Thoracic aorta (tissue), 2 donors: ENCODE data around the gene EMILIN2. TPM values are rescaled to one million over a fixed set of nuclear protein-coding genes. Genes with fewer than 3 reads are reported as not detected.

Experiments
- ATAC-seq: fragments of 150-250 bp; one replicate; pipeline ENCODE4 v1.8.0; 2017; ENCODE audit warnings: low read depth; ENCODE audit not compliant: insufficient number of reproducible peaks, low FRiP score
- DNase-seq: peaks from one replicate; pipeline ENCODE4 v3.0.0-alpha.2; 2020; ENCODE audit warnings: low spot score
- H3K27ac ChIP-seq, 2 donors: fragments of 200-600 bp; sonication (generic); 1 replicate in 1 of 2; 2 replicates in 1 of 2; pipeline ENCODE4 v1.5.1; 2016; ENCODE audit warnings: mild to moderate bottlenecking in 2 of 2, moderate library complexity in 2 of 2
- H3K27me3 ChIP-seq: fragments of 200-600 bp; sonication (generic); replicated peaks from 2 replicates; pipeline ENCODE4 v1.6.0; 2016; ENCODE audit warnings: mild to moderate bottlenecking; ENCODE audit not compliant: insufficient read depth
- H3K36me3 ChIP-seq: fragments of 200-600 bp; sonication (generic); one replicate; pipeline ENCODE4 v1.5.1; 2016
- H3K4me1 ChIP-seq, 2 donors: fragments of 200-600 bp; sonication (generic); 1 replicate in 1 of 2; 2 replicates in 1 of 2; pipeline versions ENCODE4 v1.5.1 to v1.6.0; 2016; ENCODE audit warnings: low read depth in 2 of 2, mild to moderate bottlenecking in 1 of 2; ENCODE audit not compliant: control insufficient read depth in 1 of 2
- H3K4me3 ChIP-seq: fragments of 200-600 bp; sonication (generic); 2 replicates; pipeline ENCODE4 v1.5.1; 2016; ENCODE audit warnings: mild to moderate bottlenecking
- H3K9me3 ChIP-seq: fragments of 200-600 bp; sonication (generic); 2 replicates; pipeline ENCODE4 v1.5.1; 2016
- CTCF ChIP-seq: fragments of 200-600 bp; sonication (generic); IDR thresholded peaks from one replicate; pipeline ENCODE4 v1.5.1; 2019; ENCODE audit warnings: antibody characterized with exemption
- total RNA-seq, 2 donors: library from RNA; depleted of rRNA; stranded (reverse); fragments of >200 nt; gene quantifications; one replicate each; pipeline versions ENCODE4 v1.1.0 to v1.2.3, GENCODE V29; 2016

The EMILIN2 gene
- total RNA-seq, 2 donors from 2014 or later = 22.6 to 27.4 TPM

GRCh38 chr18:2927745-2928144 is 80.9 kb downstream of the EMILIN2 start:
- H3K4me3 ChIP-seq = no peak overlapping the region
- H3K36me3 ChIP-seq = peaks cover 55% of the 10 kb centered on the region
- DNase-seq (no peak), ATAC-seq (no peak)
- no peaks in the 10 kb centered on the region for H3K9me3 ChIP-seq
- H3K27me3 ChIP-seq = no peaks in the 10 kb centered on the region
- H3K27ac ChIP-seq = no peak overlapping the region
- no peak for TF ChIP-seq CTCF
- H3K4me1 ChIP-seq = peaks cover 2 to 8% of the 10 kb centered on the region in 2 donors

- Histone ChIP-seq H3K4me1 (peaks cover 17% of the 10 kb centered on the region in 2 donors), H3K36me3 (peaks cover 32% of the 10 kb centered on the region), H3K27ac (no peak overlapping the region), H3K9me3 (no peaks in the 10 kb centered on the region), H3K27me3 (no peaks in the 10 kb centered on the region), H3K4me3 (no peak overlapping the region)
- no peak for DNase-seq
- no peak for ATAC-seq
- peak; percentile 79 for TF ChIP-seq CTCF
These were observed 85.7 kb downstream of the EMILIN2 start for GRCh38 chr18:2932247-2933181.

GRCh38 chr18:2933995-2934394 is 87.2 kb downstream of the EMILIN2 start:
- Histone ChIP-seq H3K4me3 (no peak overlapping the region), H3K27me3 (no peaks in the 10 kb centered on the region), H3K9me3 (no peaks in the 10 kb centered on the region), H3K4me1 (peaks cover 17% of the 10 kb centered on the region in 2 donors), H3K36me3 (peaks cover 38% of the 10 kb centered on the region), H3K27ac (no peak overlapping the region)
- DNase-seq (no peak), ATAC-seq (no peak)
- no peak for TF ChIP-seq CTCF

- H3K36me3 ChIP-seq = peaks cover 32% of the 10 kb centered on the region
- no peak for DNase-seq
These were observed 88.8 kb downstream of the EMILIN2 start for GRCh38 chr18:2935438-2936192.

More at GRCh38 chr18:2935438-2936192, 88.8 kb downstream of the EMILIN2 start:
- Histone ChIP-seq H3K9me3 (no peaks in the 10 kb centered on the region), H3K4me3 (no peak overlapping the region), H3K27ac (peak overlapping the region; percentile 1 to 12), H3K4me1 (peaks cover 17% of the 10 kb centered on the region in 2 donors), H3K27me3 (no peaks in the 10 kb centered on the region)
- TF ChIP-seq CTCF = no peak
- no peak for ATAC-seq
